CD4-positive, alpha-beta memory T cell (primary cell): ENCODE results near the gene ATP10D. TPM values are rescaled to one million over a fixed set of nuclear protein-coding genes. Genes with fewer than 3 reads are reported as not detected.
A peak's percentile ranks its signal among the peaks of the same experiment; 100 is the strongest.

ENCODE experiments used
- CTCF ChIA-PET: fragments of 350-600 bp; sonication (Branson Sonifier 250); formaldehyde crosslinking; loops from one replicate; lab custom pipeline; 2021; ENCODE audit warnings: inconsistent platforms; ENCODE audit not compliant: partially characterized antibody; lab: Charles Lee
- POLR2A ChIA-PET: fragments of 350-600 bp; sonication (Branson Sonifier 250); formaldehyde crosslinking; loops from one replicate; lab custom pipeline; 2021; ENCODE audit not compliant: partially characterized antibody; lab: Charles Lee
- DNase-seq, 5 donors: peaks; one replicate each; pipeline versions ENCODE4 v3.0.0 to v3.0.0-alpha.2; 2020 to 2022; ENCODE audit warnings: mixed read lengths in 1 of 5
- H3K27ac ChIP-seq: one replicate; pipeline ENCODE4 v1.7.0; 2013; ENCODE audit warnings: low read depth, low read length
- H3K27me3 ChIP-seq: 2 replicates; pipeline ENCODE4 v1.7.0; 2013; ENCODE audit warnings: mild to moderate bottlenecking, low read length, moderate library complexity; ENCODE audit not compliant: insufficient read depth
- H3K36me3 ChIP-seq: 2 replicates; pipeline ENCODE4 v1.7.0; 2013; ENCODE audit warnings: mild to moderate bottlenecking, low read length, moderate library complexity; ENCODE audit not compliant: insufficient read depth
- H3K4me1 ChIP-seq: 2 replicates; pipeline ENCODE4 v1.7.0; 2013; ENCODE audit warnings: mild to moderate bottlenecking, low read length, moderate library complexity; ENCODE audit not compliant: insufficient read depth
- H3K4me3 ChIP-seq, 2 donors: one replicate each; pipeline ENCODE4 v1.7.0; 2013; ENCODE audit warnings: low read length in 2 of 2, mild to moderate bottlenecking in 1 of 2
- H3K9me3 ChIP-seq, 2 donors: one replicate each; pipeline ENCODE4 v1.7.0; 2013; ENCODE audit warnings: low read length in 2 of 2, control low read depth in 1 of 2; ENCODE audit not compliant: control insufficient read depth in 1 of 2
- H3K27ac Mint-ChIP-seq, 7 donors: one replicate each; pipeline ENCODE4 v1.8.0; 2020 to 2021; ENCODE audit warnings: mixed read lengths in 7 of 7, mild to moderate bottlenecking in 6 of 7, inconsistent platforms in 3 of 7, moderate library complexity in 3 of 7
- H3K27me3 Mint-ChIP-seq, 2 donors: one replicate each; pipeline ENCODE4 v1.8.0; 2020 to 2021; ENCODE audit warnings: mixed read lengths in 2 of 2
- H3K36me3 Mint-ChIP-seq, 2 donors: one replicate each; pipeline ENCODE4 v1.8.0; 2020 to 2021; ENCODE audit warnings: mixed read lengths in 2 of 2, inconsistent platforms in 1 of 2, mild to moderate bottlenecking in 1 of 2
- H3K4me1 Mint-ChIP-seq, 4 donors: one replicate each; pipeline ENCODE4 v1.8.0; 2020 to 2021; ENCODE audit warnings: mixed read lengths in 4 of 4, mild to moderate bottlenecking in 1 of 4
- H3K4me3 Mint-ChIP-seq, 8 donors: one replicate each; pipeline ENCODE4 v1.8.0; 2020 to 2021; ENCODE audit warnings: mixed read lengths in 8 of 8, mild to moderate bottlenecking in 7 of 8, moderate library complexity in 6 of 8, inconsistent platforms in 3 of 8
- H3K9me3 Mint-ChIP-seq, 8 donors: one replicate each; pipeline ENCODE4 v1.8.0; 2020 to 2021; ENCODE audit warnings: mixed read lengths in 8 of 8, mild to moderate bottlenecking in 5 of 8, inconsistent platforms in 3 of 8, moderate library complexity in 1 of 8
- intact Hi-C: fragments of 100-400 bp; cut with micrococcal nuclease; formaldehyde crosslinking; loops from one replicate; pipeline ENCODE4 v1.15.1; 2023
- polyA plus RNA-seq, 2 donors: library from polyadenylated mRNA; unstranded; fragments of 300-500 nt; fragmentation: Illumina TruSeq; gene quantifications; one replicate each; pipeline ENCODE4 v1.2.3, GENCODE V29; 2021
- total RNA-seq, 2 experiments: library from RNA; stranded (reverse); gene quantifications; one replicate each; pipeline ENCODE4 v1.2.3, GENCODE V29; 2021

The ATP10D gene
- total and polyA plus RNA-seq, 4 experiments from 2014 or later: 2.0 to 4.2 (median 2.9) TPM

- CTCF ChIA-PET: interaction anchor here (1.1 to 2.3 kb wide), 3 partner anchors 22 to 104 kb away, joined by 3 to 10 read pairs (median 3); partner anchors contain the start of gene COMMD8
- POLR2A ChIA-PET: no interaction called here
- H3K27ac Mint-ChIP-seq: no peak overlapping the region
- H3K4me3 Mint-ChIP-seq: no peak overlapping the region
- no peak overlapping the region for H3K27ac ChIP-seq
- H3K9me3 Mint-ChIP-seq: no peaks in the 10 kb centered on the region
- H3K27me3 ChIP-seq: no peaks in the 10 kb centered on the region
- H3K36me3 Mint-ChIP-seq: peaks cover 1 to 12% of the 10 kb centered on the region in 2 donors
- H3K9me3 ChIP-seq: no peaks in the 10 kb centered on the region
- H3K36me3 ChIP-seq: no peaks in the 10 kb centered on the region
- H3K27me3 Mint-ChIP-seq: no peaks in the 10 kb centered on the region
- intact Hi-C loops: loop anchor here (10.0 kb wide), 1 partner anchor 183 kb away; no protein-coding TSS in a partner anchor
- peaks cover 5% of the 10 kb centered on the region for H3K4me1 ChIP-seq
- no peak for DNase-seq
- H3K4me1 Mint-ChIP-seq: peaks cover 2 to 9% (median 4%) of the 10 kb centered on the region in 4 donors
- H3K4me3 ChIP-seq: no peak overlapping the region
Observed at GRCh38 chr4:47567511-47567910, 82.4 kb downstream of the ATP10D start.

GRCh38 chr4:47570816-47571215, 85.7 kb downstream of the ATP10D start:
- no peaks in the 10 kb centered on the region for H3K4me1 ChIP-seq
- H3K4me3 ChIP-seq: no peak overlapping the region
- H3K36me3 Mint-ChIP-seq: peaks cover 1 to 12% of the 10 kb centered on the region in 2 donors
- ChIA-PET POLR2A (no interaction called here), CTCF (interaction anchor here (1.0 to 2.9 kb wide), 2 partner anchors 78 to 108 kb away, joined by 3 to 8 read pairs; partner anchors contain the start of gene COMMD8)
- H3K4me1 Mint-ChIP-seq: no peaks in the 10 kb centered on the region
- H3K9me3 Mint-ChIP-seq: no peaks in the 10 kb centered on the region
- intact Hi-C loops: no loop called here
- no peak overlapping the region for H3K4me3 Mint-ChIP-seq
- H3K9me3 ChIP-seq: no peaks in the 10 kb centered on the region
- no peak for DNase-seq
- no peaks in the 10 kb centered on the region for H3K27me3 Mint-ChIP-seq
- H3K36me3 ChIP-seq: no peaks in the 10 kb centered on the region
- H3K27ac Mint-ChIP-seq: peak overlapping the region in 1 of 7 donors; percentile 51
- H3K27me3 ChIP-seq: no peaks in the 10 kb centered on the region
- H3K27ac ChIP-seq: no peak overlapping the region

- peaks cover 7 to 16% of the 10 kb centered on the region in 2 donors for H3K36me3 Mint-ChIP-seq
- H3K9me3 Mint-ChIP-seq: no peaks in the 10 kb centered on the region
- H3K4me3 Mint-ChIP-seq: no peak overlapping the region
- ChIA-PET POLR2A (no interaction called here), CTCF (interaction anchor here (0.6 to 3.4 kb wide), 3 partner anchors 9 to 361 kb away, joined by 3 to 11 read pairs (median 8); partner anchors contain the start of gene COMMD8)
- Histone ChIP-seq H3K27ac (no peak overlapping the region), H3K4me3 (no peak overlapping the region), H3K9me3 (no peaks in the 10 kb centered on the region), H3K36me3 (no peaks in the 10 kb centered on the region), H3K4me1 (no peaks in the 10 kb centered on the region), H3K27me3 (no peaks in the 10 kb centered on the region)
- H3K4me1 Mint-ChIP-seq: no peaks in the 10 kb centered on the region
- no peak for DNase-seq
- no peaks in the 10 kb centered on the region for H3K27me3 Mint-ChIP-seq
- intact Hi-C loops: no loop called here
- H3K27ac Mint-ChIP-seq: no peak overlapping the region
Observed at GRCh38 chr4:47572981-47573380, 87.9 kb downstream of the ATP10D start.

GRCh38 chr4:47577779-47578553, 92.9 kb downstream of the ATP10D start:
- H3K4me3 ChIP-seq: no peak overlapping the region
- H3K36me3 ChIP-seq: no peaks in the 10 kb centered on the region
- no peak for DNase-seq
- H3K27me3 ChIP-seq: no peaks in the 10 kb centered on the region
- H3K4me1 ChIP-seq: no peaks in the 10 kb centered on the region
- Mint-ChIP-seq H3K27me3 (peaks cover 0 to 2% of the 10 kb centered on the region in 2 donors), H3K4me1 (no peaks in the 10 kb centered on the region), H3K4me3 (no peak overlapping the region), H3K9me3 (no peaks in the 10 kb centered on the region), H3K27ac (no peak overlapping the region), H3K36me3 (peaks cover 11 to 25% of the 10 kb centered on the region in 2 donors)
- no peak overlapping the region for H3K27ac ChIP-seq
- ChIA-PET POLR2A (no interaction called here), CTCF (no interaction called here)
- H3K9me3 ChIP-seq: no peaks in the 10 kb centered on the region
- intact Hi-C loops: no loop called here

- POLR2A ChIA-PET: no interaction called here
- no peak overlapping the region for H3K27ac Mint-ChIP-seq
- no peak overlapping the region for H3K4me3 Mint-ChIP-seq
- no peak overlapping the region for H3K27ac ChIP-seq
- no peaks in the 10 kb centered on the region for H3K9me3 Mint-ChIP-seq
- CTCF ChIA-PET: interaction anchor here (1.4 kb wide), 1 partner anchor 16 kb away, joined by 3 read pairs; no protein-coding TSS in a partner anchor
- H3K4me3 ChIP-seq: no peak overlapping the region
- no peaks in the 10 kb centered on the region for H3K36me3 ChIP-seq
- intact Hi-C loops: no loop called here
- H3K27me3 ChIP-seq: no peaks in the 10 kb centered on the region
- no peaks in the 10 kb centered on the region for H3K4me1 Mint-ChIP-seq
- DNase-seq: no peak
- H3K27me3 Mint-ChIP-seq: peaks cover 0 to 2% of the 10 kb centered on the region in 2 donors
- H3K9me3 ChIP-seq: no peaks in the 10 kb centered on the region
- H3K36me3 Mint-ChIP-seq: peaks cover 11 to 25% of the 10 kb centered on the region in 2 donors
- no peaks in the 10 kb centered on the region for H3K4me1 ChIP-seq
Observed at GRCh38 chr4:47579235-47579634, 94.2 kb downstream of the ATP10D start.

- CTCF ChIA-PET: no interaction called here
- intact Hi-C loops: no loop called here
- Mint-ChIP-seq H3K36me3 (peaks cover 10 to 39% of the 10 kb centered on the region in 2 donors), H3K9me3 (peaks cover 0 to 13% (median 4%) of the 10 kb centered on the region in 8 donors), H3K27me3 (no peaks in the 10 kb centered on the region), H3K4me3 (no peak overlapping the region), H3K4me1 (no peaks in the 10 kb centered on the region), H3K27ac (no peak overlapping the region)
- no peak overlapping the region for H3K27ac ChIP-seq
- no peaks in the 10 kb centered on the region for H3K9me3 ChIP-seq
- H3K4me1 ChIP-seq: no peaks in the 10 kb centered on the region
- DNase-seq: no peak
- POLR2A ChIA-PET: no interaction called here
- H3K4me3 ChIP-seq: no peak overlapping the region
- H3K27me3 ChIP-seq: no peaks in the 10 kb centered on the region
- H3K36me3 ChIP-seq: no peaks in the 10 kb centered on the region
Observed at GRCh38 chr4:47590325-47590724, 105.2 kb downstream of the ATP10D start.

GRCh38 chr4:47597696-47598095, 112.6 kb downstream of the ATP10D start:
- H3K36me3 Mint-ChIP-seq: no peaks in the 10 kb centered on the region

More at GRCh38 chr4:47597696-47598095, 112.6 kb downstream of the ATP10D start:
- Mint-ChIP-seq H3K9me3 (peaks cover 0 to 3% (median 0%) of the 10 kb centered on the region in 8 donors), H3K27ac (no peak overlapping the region), H3K4me3 (no peak overlapping the region), H3K27me3 (peaks cover 0 to 1% of the 10 kb centered on the region in 2 donors), H3K4me1 (no peaks in the 10 kb centered on the region)
- Histone ChIP-seq H3K9me3 (no peaks in the 10 kb centered on the region), H3K4me1 (no peaks in the 10 kb centered on the region), H3K27ac (no peak overlapping the region), H3K4me3 (no peak overlapping the region), H3K27me3 (no peaks in the 10 kb centered on the region), H3K36me3 (no peaks in the 10 kb centered on the region)
- DNase-seq: no peak
- ChIA-PET CTCF (interaction anchor here (1.3 kb wide), 1 partner anchor 16 kb away, joined by 3 read pairs; no protein-coding TSS in a partner anchor), POLR2A (no interaction called here)
- intact Hi-C loops: no loop called here
